SKM-1 (cell line): ENCODE results near the gene GFPT1.

Experiments
- DNase-seq: peaks from one replicate; lab custom pipeline; 2025; ENCODE audit not compliant: unreplicated experiment; lab: John Stamatoyannopoulos, UW

Gene GFPT1

GRCh38 chr2:69292256-69292655 lies 94.8 kb downstream of the GFPT1 start:
- DNase-seq: no peak

GRCh38 chr2:69291721-69292120 lies 95.3 kb downstream of the GFPT1 start:
- DNase-seq: no peak

GRCh38 chr2:69291004-69291650 lies 95.9 kb downstream of the GFPT1 start:
- no peak for DNase-seq

GRCh38 chr2:69288429-69288828 lies 98.6 kb downstream of the GFPT1 start:
- no peak for DNase-seq

- no peak for DNase-seq
Measured at GRCh38 chr2:69287544-69287943, 99.5 kb downstream of the GFPT1 start.

GRCh38 chr2:69285379-69285894 lies 101.6 kb downstream of the GFPT1 start:
- DNase-seq: no peak

- no peak for DNase-seq
Measured at GRCh38 chr2:69280796-69281412, 106.1 kb downstream of the GFPT1 start.

GRCh38 chr2:69279931-69280681 lies 106.9 kb downstream of the GFPT1 start:
- no peak for DNase-seq

- no peak for DNase-seq
Measured at GRCh38 chr2:69279211-69279610, 107.8 kb downstream of the GFPT1 start.

GRCh38 chr2:69278366-69278765 lies 108.7 kb downstream of the GFPT1 start:
- DNase-seq: no peak

- DNase-seq: no peak
Measured at GRCh38 chr2:69275490-69275889, 111.5 kb downstream of the GFPT1 start.

- peak; percentile 84 for DNase-seq
Measured at GRCh38 chr2:69272803-69273471, 114.1 kb downstream of the GFPT1 start.

- DNase-seq: peak; percentile 65
Measured at GRCh38 chr2:69271831-69272257, 115.2 kb downstream of the GFPT1 start.
